Measurements from ENCODE around the gene SMIM26. TPM values are rescaled to one million over a fixed set of nuclear protein-coding genes. Genes with fewer than 3 reads are reported as not detected.

SMIM26 gene
- total RNA-seq, 1 donor from 2014 or later = 186 TPM

GRCh38 chr20:18527836-18528235 is 39.4 kb upstream of the SMIM26 start:
- H3K4me3 ChIP-seq (ENCODE audit: low read depth, low read length) = no peak overlapping the region
- peaks cover 28% of the 10 kb centered on the region for H3K36me3 ChIP-seq (ENCODE audit: control insufficient read depth, insufficient read depth, low read length)
- peak; percentile 69 for DNase-seq (ENCODE audit: low read depth)
- TF ChIP-seq, protein P1, sequence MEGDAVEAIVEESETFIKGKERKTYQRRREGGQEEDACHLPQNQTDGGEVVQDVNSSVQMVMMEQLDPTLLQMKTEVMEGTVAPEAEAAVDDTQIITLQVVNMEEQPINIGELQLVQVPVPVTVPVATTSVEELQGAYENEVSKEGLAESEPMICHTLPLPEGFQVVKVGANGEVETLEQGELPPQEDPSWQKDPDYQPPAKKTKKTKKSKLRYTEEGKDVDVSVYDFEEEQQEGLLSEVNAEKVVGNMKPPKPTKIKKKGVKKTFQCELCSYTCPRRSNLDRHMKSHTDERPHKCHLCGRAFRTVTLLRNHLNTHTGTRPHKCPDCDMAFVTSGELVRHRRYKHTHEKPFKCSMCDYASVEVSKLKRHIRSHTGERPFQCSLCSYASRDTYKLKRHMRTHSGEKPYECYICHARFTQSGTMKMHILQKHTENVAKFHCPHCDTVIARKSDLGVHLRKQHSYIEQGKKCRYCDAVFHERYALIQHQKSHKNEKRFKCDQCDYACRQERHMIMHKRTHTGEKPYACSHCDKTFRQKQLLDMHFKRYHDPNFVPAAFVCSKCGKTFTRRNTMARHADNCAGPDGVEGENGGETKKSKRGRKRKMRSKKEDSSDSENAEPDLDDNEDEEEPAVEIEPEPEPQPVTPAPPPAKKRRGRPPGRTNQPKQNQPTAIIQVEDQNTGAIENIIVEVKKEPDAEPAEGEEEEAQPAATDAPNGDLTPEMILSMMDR (IDR thresholded peaks at IDR 0.05; ENCODE audit: insufficient read depth, low read length, severe bottlenecking) = no peak
- no peaks in the 10 kb centered on the region for H3K27me3 ChIP-seq (ENCODE audit: control insufficient read depth, insufficient read depth, low read length)
- FAIRE-seq = no peak

DNA sequence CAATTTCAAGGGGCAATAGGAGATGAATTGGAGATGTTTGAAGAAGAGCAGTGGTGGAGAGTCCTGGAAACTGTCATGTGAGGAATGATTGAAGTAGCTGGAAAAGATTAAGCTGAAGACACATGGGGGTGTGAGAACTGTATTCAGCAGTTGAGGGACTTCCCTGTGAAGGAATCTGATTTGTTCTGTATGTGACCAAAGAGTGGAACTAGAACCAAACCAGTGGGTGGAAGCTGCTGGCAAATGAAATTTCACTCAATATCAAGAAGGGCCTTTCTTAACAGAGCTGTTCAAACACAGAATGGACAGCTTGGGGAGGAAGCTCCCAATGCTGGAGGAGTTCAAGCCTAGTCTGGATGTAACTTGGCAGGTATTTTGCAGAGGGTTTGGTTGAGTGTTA is 38.2 kb upstream of the SMIM26 start:
- TF ChIP-seq, protein P1 (IDR thresholded peaks at IDR 0.05; ENCODE audit: insufficient read depth, low read length, severe bottlenecking) = no peak
- Histone ChIP-seq H3K4me3 (ENCODE audit: low read depth, low read length) (no peak overlapping the region), H3K27me3 (ENCODE audit: control insufficient read depth, insufficient read depth, low read length) (no peaks in the 10 kb centered on the region), H3K36me3 (ENCODE audit: control insufficient read depth, insufficient read depth, low read length) (peaks cover 36% of the 10 kb centered on the region)
- DNase-seq (ENCODE audit: low read depth) (no peak), FAIRE-seq (peak; percentile 64)

DNA sequence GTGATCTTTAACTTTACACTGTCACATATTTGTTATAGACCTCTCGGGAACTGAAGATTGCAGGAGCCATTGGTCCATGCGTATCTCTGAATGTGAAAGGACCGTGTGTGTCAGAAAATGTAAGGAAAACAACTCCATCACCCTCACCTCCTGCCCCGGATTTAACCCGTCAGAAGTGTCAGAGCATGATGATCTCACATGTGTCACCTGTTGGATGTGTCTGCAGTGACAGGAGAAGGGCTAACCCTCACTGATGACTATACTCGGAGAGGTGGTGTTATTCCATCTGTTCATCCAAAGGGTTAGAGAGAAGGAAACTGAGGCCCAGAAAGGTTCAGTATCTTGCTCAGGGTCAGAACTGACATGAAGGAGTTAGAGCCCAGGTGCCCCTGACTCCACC is 34.6 kb upstream of the SMIM26 start:
- TF ChIP-seq, protein P1 (IDR thresholded peaks at IDR 0.05; ENCODE audit: insufficient read depth, low read length, severe bottlenecking) = no peak
- Histone ChIP-seq H3K4me3 (ENCODE audit: low read depth, low read length) (no peak overlapping the region), H3K36me3 (ENCODE audit: control insufficient read depth, insufficient read depth, low read length) (peaks cover 29% of the 10 kb centered on the region), H3K27me3 (ENCODE audit: control insufficient read depth, insufficient read depth, low read length) (no peaks in the 10 kb centered on the region)
- FAIRE-seq = no peak
- no peak for DNase-seq (ENCODE audit: low read depth)

DNA sequence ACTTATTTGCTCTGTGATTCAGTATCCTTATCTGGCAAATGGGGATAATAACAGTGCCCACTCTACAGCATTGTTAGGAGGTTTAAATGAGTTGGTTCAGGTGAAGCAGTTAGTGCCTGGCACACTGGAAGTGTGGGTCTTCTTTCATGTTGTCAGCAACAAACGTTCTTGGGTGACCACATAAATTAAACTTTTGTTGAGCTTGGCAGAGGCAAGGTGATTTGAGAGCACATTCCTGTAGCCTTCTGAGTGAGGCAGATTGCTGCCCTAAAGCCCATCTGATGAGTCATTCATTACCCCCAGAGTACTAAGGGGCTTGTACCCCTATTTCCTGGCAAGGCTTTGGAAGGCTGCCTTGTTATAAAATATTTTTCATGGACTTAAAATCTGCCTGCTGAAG is 33.7 kb upstream of the SMIM26 start:
- Histone ChIP-seq H3K27me3 (ENCODE audit: control insufficient read depth, insufficient read depth, low read length) (no peaks in the 10 kb centered on the region), H3K36me3 (ENCODE audit: control insufficient read depth, insufficient read depth, low read length) (peaks cover 26% of the 10 kb centered on the region), H3K4me3 (ENCODE audit: low read depth, low read length) (no peak overlapping the region)
- DNase-seq (ENCODE audit: low read depth) (no peak), FAIRE-seq (no peak)
- TF ChIP-seq, protein P1 (IDR thresholded peaks at IDR 0.05; ENCODE audit: insufficient read depth, low read length, severe bottlenecking) = no peak

- Histone ChIP-seq H3K27me3 (ENCODE audit: control insufficient read depth, insufficient read depth, low read length) (no peaks in the 10 kb centered on the region), H3K4me3 (ENCODE audit: low read depth, low read length) (no peak overlapping the region), H3K36me3 (ENCODE audit: control insufficient read depth, insufficient read depth, low read length) (peaks cover 23% of the 10 kb centered on the region)
- no peak for FAIRE-seq
- DNase-seq (ENCODE audit: low read depth) = no peak
- TF ChIP-seq, protein P1 (IDR thresholded peaks at IDR 0.05; ENCODE audit: insufficient read depth, low read length, severe bottlenecking) = no peak
Measured at GRCh38 chr20:18533978-18534644, 33.1 kb upstream of the SMIM26 start.

DNA sequence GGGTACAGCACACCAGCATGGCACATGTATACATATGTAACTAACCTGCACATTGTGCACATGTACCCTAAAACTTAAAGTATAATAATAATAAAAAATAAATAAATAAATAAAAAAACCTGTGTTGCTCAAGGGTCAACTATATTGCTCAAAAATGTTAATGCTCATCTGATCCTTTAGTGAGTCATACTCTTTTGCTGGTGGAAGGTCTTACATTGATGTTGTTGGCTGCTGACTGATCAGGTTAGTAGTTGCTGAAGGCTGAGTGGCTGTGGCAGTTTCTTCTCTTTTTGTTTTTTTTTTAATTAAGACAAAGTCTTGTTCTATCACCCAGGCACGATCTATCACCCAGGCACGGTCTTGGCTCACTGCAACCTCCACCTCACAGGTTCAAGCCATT is 29.6 kb upstream of the SMIM26 start:
- peaks cover 18% of the 10 kb centered on the region for H3K36me3 ChIP-seq (ENCODE audit: control insufficient read depth, insufficient read depth, low read length)
- H3K27me3 ChIP-seq (ENCODE audit: control insufficient read depth, insufficient read depth, low read length) = no peaks in the 10 kb centered on the region
- H3K4me3 ChIP-seq (ENCODE audit: low read depth, low read length) = no peak overlapping the region
- DNase-seq (ENCODE audit: low read depth) (peak; percentile 76), FAIRE-seq (no peak)
- TF ChIP-seq, protein P1 (IDR thresholded peaks at IDR 0.05; ENCODE audit: insufficient read depth, low read length, severe bottlenecking) = no peak

Measured in bronchial epithelial cell (primary cell).